ENCODE measurements around the gene ELL. TPM values are rescaled to one million over a fixed set of nuclear protein-coding genes. Genes with fewer than 3 reads are reported as not detected.
A peak's percentile ranks its signal among the peaks of the same experiment; 100 is the strongest.

ELL gene
- polyA plus RNA-seq, 1 of the 3 experiments (the other 2 are of a cell fraction) = 7.4 TPM

DNA sequence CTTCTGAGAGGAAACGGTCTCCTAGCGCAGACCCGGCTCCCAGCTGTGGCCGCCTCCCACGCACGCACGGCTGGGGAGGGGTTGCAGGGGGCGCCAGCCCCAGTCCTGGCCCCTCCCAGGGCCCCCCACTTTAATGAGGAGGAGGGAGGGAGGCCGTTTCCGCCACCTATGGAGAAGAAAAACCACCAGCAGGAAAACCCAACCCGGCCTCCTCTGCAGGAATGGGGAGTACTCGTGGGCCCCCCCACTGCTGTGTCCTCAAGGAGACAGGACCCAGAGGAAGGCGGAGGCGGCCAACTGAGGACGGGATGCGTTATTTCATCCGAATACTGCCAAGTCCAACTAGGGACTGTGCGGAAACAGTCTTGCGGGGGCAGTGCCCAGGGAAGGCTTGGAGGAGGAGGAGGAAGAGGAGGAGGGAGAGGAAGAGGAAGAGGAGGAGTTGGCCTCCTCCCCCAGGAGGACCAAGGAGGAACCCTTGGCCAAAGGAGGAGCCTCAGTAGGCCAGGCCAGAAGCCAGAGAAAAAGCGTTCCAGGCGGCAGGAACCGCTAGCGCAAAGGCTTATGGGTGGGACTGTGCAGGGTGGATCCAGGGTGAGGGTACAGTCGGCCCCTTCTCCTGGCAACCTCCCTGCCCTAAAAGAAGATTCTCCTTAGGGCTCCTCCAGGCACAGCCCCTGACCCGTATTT is 106.5 kb downstream of the ELL start (continued):
- TF ChIP-seq, protein P1, sequence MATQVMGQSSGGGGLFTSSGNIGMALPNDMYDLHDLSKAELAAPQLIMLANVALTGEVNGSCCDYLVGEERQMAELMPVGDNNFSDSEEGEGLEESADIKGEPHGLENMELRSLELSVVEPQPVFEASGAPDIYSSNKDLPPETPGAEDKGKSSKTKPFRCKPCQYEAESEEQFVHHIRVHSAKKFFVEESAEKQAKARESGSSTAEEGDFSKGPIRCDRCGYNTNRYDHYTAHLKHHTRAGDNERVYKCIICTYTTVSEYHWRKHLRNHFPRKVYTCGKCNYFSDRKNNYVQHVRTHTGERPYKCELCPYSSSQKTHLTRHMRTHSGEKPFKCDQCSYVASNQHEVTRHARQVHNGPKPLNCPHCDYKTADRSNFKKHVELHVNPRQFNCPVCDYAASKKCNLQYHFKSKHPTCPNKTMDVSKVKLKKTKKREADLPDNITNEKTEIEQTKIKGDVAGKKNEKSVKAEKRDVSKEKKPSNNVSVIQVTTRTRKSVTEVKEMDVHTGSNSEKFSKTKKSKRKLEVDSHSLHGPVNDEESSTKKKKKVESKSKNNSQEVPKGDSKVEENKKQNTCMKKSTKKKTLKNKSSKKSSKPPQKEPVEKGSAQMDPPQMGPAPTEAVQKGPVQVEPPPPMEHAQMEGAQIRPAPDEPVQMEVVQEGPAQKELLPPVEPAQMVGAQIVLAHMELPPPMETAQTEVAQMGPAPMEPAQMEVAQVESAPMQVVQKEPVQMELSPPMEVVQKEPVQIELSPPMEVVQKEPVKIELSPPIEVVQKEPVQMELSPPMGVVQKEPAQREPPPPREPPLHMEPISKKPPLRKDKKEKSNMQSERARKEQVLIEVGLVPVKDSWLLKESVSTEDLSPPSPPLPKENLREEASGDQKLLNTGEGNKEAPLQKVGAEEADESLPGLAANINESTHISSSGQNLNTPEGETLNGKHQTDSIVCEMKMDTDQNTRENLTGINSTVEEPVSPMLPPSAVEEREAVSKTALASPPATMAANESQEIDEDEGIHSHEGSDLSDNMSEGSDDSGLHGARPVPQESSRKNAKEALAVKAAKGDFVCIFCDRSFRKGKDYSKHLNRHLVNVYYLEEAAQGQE (IDR thresholded peaks at IDR 0.05; ENCODE audit: low read depth, low read length) = no peak
- TF ChIP-seq TAF1 (IDR thresholded peaks at IDR 0.05; ENCODE audit: borderline replicate concordance, low read depth, low read length) (no peak), MEF2A (IDR thresholded peaks at IDR 0.05; ENCODE audit: borderline replicate concordance, low read depth) (no peak), RAD21 (IDR thresholded peaks at IDR 0.05; ENCODE audit: low read length) (no peak), EZH2phosphoT487 (IDR thresholded peaks at IDR 0.05; ENCODE audit: borderline replicate concordance, low read depth) (no peak), MXI1 (IDR thresholded peaks at IDR 0.05; ENCODE audit: low read depth, low read length) (no peak), JUND (IDR thresholded peaks at IDR 0.05) (no peak), TEAD4 (IDR thresholded peaks at IDR 0.05; ENCODE audit: borderline replicate concordance, insufficient read depth) (no peak), TCF12 (IDR thresholded peaks at IDR 0.05) (no peak), EP300 (IDR thresholded peaks at IDR 0.05; ENCODE audit: borderline replicate concordance in 1 of 2, low read depth in 1 of 2, low read length in 1 of 2) (no peak), ELF1 (IDR thresholded peaks at IDR 0.05) (no peak), NRF1 (IDR thresholded peaks at IDR 0.05; ENCODE audit: low read depth, low read length) (no peak), NFIC (IDR thresholded peaks at IDR 0.05; ENCODE audit: borderline replicate concordance) (no peak)

DNA sequence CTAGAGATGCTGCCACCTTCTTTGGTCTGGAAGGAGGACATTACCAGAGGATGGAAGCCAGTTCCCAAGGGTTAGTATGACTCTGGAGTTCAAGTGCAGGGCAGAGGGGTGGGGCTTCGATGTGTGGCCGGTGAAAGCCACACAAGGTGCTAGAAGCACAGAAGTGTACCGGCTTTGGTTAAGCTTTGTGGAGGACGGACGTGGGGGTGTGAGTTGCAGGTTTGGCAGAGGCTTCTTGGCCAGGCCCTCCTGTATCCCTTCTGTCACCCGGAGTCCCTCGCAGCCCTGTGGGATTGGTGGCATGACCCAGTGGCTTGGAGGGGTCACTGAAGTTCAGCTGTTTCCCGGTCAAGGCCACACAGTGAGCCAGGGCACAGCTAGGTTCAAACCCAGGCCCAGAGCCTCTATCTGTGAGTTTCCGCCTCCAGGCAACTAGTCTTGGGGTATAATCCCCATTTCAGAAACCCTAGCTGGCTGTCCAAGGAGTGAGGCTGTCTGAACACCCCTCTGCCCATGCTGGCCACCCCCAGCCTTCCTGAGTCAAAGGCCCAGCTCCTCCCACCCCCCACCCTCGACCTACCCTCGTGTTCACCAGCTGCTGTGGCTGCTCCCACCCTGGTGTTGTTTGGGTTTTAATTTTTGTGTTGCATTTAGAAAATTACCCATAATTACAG is 107.2 kb downstream of the ELL start:
- Histone ChIP-seq H3F3A (replicated peaks; ENCODE audit: insufficient read depth) (peaks cover 22% of the 10 kb centered on the region), H3K4me3 (ENCODE audit: low read depth in 2 of 2, low read length in 1 of 2) (no peak overlapping the region), H3K9me2 (no peaks in the 10 kb centered on the region), H2AFZ (ENCODE audit: low read depth) (0 out of 2 replicates have a peak overlapping the region, but pooled peaks have one; percentile 29), H3K36me3 (replicated peaks in 1 of 2; ENCODE audit: control insufficient read depth in 1 of 2, insufficient read depth in 2 of 2, low read length in 1 of 2) (no peaks in the 10 kb centered on the region), H3K4me2 (no peak overlapping the region; the same call in 1 of the 2 replicates), H3K27ac (ENCODE audit: low read depth in 2 of 2, low read length in 1 of 2) (no peak overlapping the region), H3K27me3 (ENCODE audit: insufficient read depth) (no peaks in the 10 kb centered on the region), H3K4me1 (ENCODE audit: control insufficient read depth in 1 of 2, insufficient read depth in 2 of 2, low read depth in 1 of 2, low read length in 1 of 2) (peaks cover 39 to 44% of the 10 kb centered on the region in 2 experiments; a peak in 3 of 4 replicates), H3K9ac (no peak overlapping the region), H3K9me3 (no peaks in the 10 kb centered on the region), H3K79me2 (ENCODE audit: insufficient read depth) (peaks cover 6% of the 10 kb centered on the region; the same call in 1 of the 2 replicates), H4K20me1 (ENCODE audit: insufficient read depth) (no peaks in the 10 kb centered on the region)
- POLR2A ChIA-PET = interaction anchor here (1.5 to 1.7 kb wide), 2 partner anchors 92 to 133 kb away, joined by 7 read pairs; partner anchors contain the start of genes JUND and LSM4
- TF ChIP-seq YY1 (IDR thresholded peaks at IDR 0.05; ENCODE audit: low read depth) = no peak
- DNase-seq = no peak
- CTCF ChIA-PET = interaction anchor here (0.9 to 12.1 kb wide), 8 partner anchors 26 to 206 kb away, joined by 3 to 217 read pairs (median 8); partner anchors contain the start of genes GDF15 and JUND
- WGBS (ENCODE audit: low lambda C conversion rate) = 73% methylated on average over 9 of the region's 11 CpGs
